Thymus (tissue), 11 donors: ENCODE measurements around the gene DDRGK1. TPM values are rescaled to one million over a fixed set of nuclear protein-coding genes. Genes with fewer than 3 reads are reported as not detected.

Experiments used
- DNase-seq, 9 donors: peaks; one replicate each; pipeline ENCODE4 v3.0.0-alpha.2; 2013; ENCODE audit warnings: low spot score in 9 of 9, low read depth in 6 of 9, missing footprints in 1 of 9
- H3K27ac ChIP-seq, 2 donors: one replicate each; pipeline ENCODE4 v1.5.1; 2013; ENCODE audit warnings: control low read depth in 1 of 2, low read depth in 1 of 2, low read length in 1 of 2, mild to moderate bottlenecking in 1 of 2, moderate library complexity in 1 of 2
- H3K27me3 ChIP-seq, 2 donors: one replicate each; pipeline ENCODE4 v1.5.1; 2013; ENCODE audit warnings: low read length in 1 of 2; ENCODE audit not compliant: control insufficient read depth in 2 of 2, insufficient read depth in 1 of 2
- H3K36me3 ChIP-seq, 2 donors: one replicate each; pipeline ENCODE4 v1.5.1; 2013; ENCODE audit warnings: low read length in 1 of 2, mild to moderate bottlenecking in 1 of 2, moderate library complexity in 1 of 2; ENCODE audit not compliant: control insufficient read depth in 2 of 2, insufficient read depth in 2 of 2
- H3K4me1 ChIP-seq, 2 donors: one replicate each; pipeline ENCODE4 v1.5.1; 2013; ENCODE audit warnings: low read length in 2 of 2; ENCODE audit not compliant: control insufficient read depth in 2 of 2, insufficient read depth in 2 of 2
- H3K4me3 ChIP-seq, 2 donors: one replicate each; pipeline ENCODE4 v1.5.1; 2013; ENCODE audit warnings: low read length in 2 of 2, control low read depth in 1 of 2, mild to moderate bottlenecking in 1 of 2
- H3K9me3 ChIP-seq, 2 donors: one replicate each; pipeline ENCODE4 v1.5.1; 2013; ENCODE audit warnings: low read length in 1 of 2, mild to moderate bottlenecking in 1 of 2; ENCODE audit not compliant: control insufficient read depth in 2 of 2, insufficient read depth in 1 of 2
- WGBS: extraction: QIAGEN DNeasy Blood & Tissue Kit; methylation state at CpG from one replicate; pipeline ENCODE4 v1.1.7; 2013; 5-methylcytosine and 5-hydroxymethylcytosine counted together
- polyA plus RNA-seq: library from polyadenylated mRNA; stranded (reverse); fragments of 200-250 nt; gene quantifications from one replicate; pipeline ENCODE4 v1.2.3, GENCODE V29; 2013
- total RNA-seq: library from RNA; stranded (reverse); fragments of 120-200 nt; gene quantifications from one replicate; pipeline ENCODE4 v1.2.4, GENCODE V29; 2013
- donor health status: healthy.

Gene DDRGK1
- total and polyA plus RNA-seq, 2 donors: 38.4 to 42.7 TPM

DNA sequence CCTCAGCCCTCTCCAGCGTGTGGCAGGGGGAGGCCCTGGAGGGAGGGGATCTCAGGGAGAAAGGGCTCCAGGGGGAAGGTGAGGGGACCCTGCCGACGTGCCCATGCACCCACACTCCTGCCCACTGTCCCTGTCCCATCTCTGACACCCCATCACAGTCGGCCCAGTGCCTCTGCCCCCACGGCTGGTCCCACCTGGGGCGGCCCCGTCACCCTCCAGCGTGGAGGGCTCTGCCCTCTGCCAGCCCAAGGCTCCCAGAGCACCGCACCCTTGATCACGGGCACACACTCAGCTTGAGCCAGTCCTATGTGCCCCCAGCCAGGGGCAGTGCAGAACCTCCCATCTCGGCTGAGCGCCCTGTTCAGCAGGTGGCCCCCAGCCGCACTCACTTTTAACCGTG is 25.3 kb upstream of the DDRGK1 start:
- no peaks in the 10 kb centered on the region for H3K9me3 ChIP-seq
- no peak overlapping the region for H3K27ac ChIP-seq
- H3K4me3 ChIP-seq: no peak overlapping the region
- DNase-seq: no peak
- peaks cover 0 to 3% of the 10 kb centered on the region in 2 donors for H3K36me3 ChIP-seq
- peaks cover 0 to 7% of the 10 kb centered on the region in 2 donors for H3K27me3 ChIP-seq
- peaks cover 0 to 11% of the 10 kb centered on the region in 2 donors for H3K4me1 ChIP-seq
- 96% methylated on average over 14 of the region's 14 CpGs for WGBS

DNA sequence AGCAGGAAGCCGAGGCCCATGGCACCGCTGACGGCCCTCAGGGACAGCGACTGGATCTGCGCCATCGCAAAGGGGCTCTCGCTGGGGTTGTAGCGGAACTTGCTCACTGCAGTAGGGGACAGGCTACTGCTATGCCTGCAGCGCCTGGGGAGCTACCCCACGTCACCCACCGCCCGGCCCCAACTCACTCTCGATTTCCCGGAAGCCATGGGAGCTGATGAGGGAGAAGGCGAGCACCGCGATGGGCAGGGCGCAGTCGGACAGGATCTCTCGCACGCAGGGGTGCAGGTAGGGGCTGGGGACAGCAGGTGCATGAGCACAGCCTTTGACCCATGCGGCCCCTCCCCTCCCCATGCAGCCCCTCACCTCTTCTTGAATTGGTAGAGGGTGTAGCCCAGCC is 24.7 kb upstream of the DDRGK1 start:
- Histone ChIP-seq H3K27me3 (peaks cover 0 to under 1% of the 10 kb centered on the region in 2 donors), H3K9me3 (no peaks in the 10 kb centered on the region), H3K36me3 (peaks cover 0 to 3% of the 10 kb centered on the region in 2 donors), H3K27ac (no peak overlapping the region), H3K4me3 (no peak overlapping the region), H3K4me1 (peaks cover 0 to 17% of the 10 kb centered on the region in 2 donors)
- WGBS: 98% methylated on average over 22 of the region's 22 CpGs
- no peak for DNase-seq

DNA sequence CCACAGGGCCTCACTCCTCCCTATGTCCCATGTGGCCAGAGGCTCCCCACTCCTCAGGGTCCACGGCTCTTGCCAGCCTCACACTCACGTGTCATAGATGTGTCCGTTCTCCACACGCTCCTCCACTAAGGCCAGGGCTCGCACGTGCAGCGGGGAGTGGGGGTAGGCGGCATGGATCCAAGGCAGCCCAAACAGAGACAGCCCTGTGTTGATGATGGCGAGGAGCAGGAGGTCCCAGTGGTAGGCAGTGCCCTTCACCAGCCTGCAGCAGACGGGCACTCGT is 24.2 kb upstream of the DDRGK1 start:
- no peaks in the 10 kb centered on the region for H3K9me3 ChIP-seq
- no peak overlapping the region for H3K4me3 ChIP-seq
- H3K36me3 ChIP-seq: peaks cover 0 to 3% of the 10 kb centered on the region in 2 donors
- no peak for DNase-seq
- 97% methylated on average over 11 of the region's 11 CpGs for WGBS
- no peaks in the 10 kb centered on the region for H3K27me3 ChIP-seq
- H3K4me1 ChIP-seq: peaks cover 1 to 22% of the 10 kb centered on the region in 2 donors
- no peak overlapping the region for H3K27ac ChIP-seq

DNA sequence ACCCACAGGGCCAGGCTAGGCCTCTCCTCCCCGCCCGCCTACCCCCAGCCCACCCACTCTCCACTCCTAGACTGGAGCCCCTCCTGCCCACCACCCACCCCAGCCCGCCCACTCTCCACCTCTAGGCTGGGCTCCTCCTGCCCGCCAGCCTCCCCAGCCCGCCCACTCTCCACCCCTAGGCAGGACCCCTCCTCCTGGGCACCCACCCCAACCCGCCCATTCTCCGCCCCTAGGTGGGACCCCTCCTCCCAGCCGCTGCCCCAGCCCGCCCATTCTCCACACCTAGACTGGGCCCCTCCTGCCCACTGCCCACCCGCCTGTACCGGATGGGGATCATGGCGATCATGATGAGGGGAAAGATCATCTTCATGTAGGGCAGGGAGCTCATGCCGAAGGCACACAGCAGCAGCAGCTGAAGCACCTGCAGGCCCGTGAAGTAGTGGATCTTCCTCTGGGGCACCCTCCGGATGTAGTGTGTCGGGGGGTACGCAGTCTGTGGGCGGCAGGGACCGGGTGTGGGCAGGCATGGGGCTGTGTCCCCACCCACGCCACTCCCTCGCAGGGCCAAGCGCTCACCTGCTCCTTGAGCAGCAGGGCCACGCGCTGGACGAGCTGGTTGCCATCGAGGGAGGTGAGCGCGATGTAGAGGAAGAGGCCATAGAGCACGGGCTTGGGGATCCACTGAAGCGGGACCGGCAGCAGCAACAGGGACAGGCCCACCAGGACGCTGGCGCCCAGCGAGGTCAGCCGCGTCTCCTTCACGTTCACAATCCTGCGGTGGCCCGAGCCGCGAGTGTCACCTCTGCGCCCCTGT is 23.7 kb upstream of the DDRGK1 start:
- no peak overlapping the region for H3K27ac ChIP-seq
- H3K4me3 ChIP-seq: no peak overlapping the region
- no peaks in the 10 kb centered on the region for H3K27me3 ChIP-seq
- H3K4me1 ChIP-seq: peaks cover 7 to 27% of the 10 kb centered on the region in 2 donors
- peaks cover 0 to 6% of the 10 kb centered on the region in 2 donors for H3K36me3 ChIP-seq
- DNase-seq: no peak
- WGBS: 98% methylated on average over 42 of the region's 42 CpGs
- H3K9me3 ChIP-seq: no peaks in the 10 kb centered on the region

DNA sequence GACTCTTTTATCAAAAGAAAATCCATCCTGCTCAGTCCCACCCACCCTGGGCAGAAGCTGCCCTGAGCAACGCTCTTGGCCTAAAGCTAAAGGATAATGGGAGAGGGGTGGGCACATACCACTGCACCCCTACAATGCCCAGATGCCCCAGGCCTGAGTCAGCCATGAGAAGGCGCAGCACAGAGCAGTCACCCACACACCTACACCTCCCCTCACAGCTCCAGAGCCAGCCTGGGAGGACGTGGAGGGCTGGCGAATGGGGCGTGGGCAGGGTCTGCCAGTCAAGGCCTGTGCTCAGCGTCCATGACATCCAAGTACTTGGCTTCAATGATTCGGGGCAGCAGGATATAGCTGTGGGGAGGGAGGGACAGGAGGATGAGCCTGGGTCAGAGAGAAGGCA is 23.0 kb upstream of the DDRGK1 start:
- DNase-seq: no peak

DNA sequence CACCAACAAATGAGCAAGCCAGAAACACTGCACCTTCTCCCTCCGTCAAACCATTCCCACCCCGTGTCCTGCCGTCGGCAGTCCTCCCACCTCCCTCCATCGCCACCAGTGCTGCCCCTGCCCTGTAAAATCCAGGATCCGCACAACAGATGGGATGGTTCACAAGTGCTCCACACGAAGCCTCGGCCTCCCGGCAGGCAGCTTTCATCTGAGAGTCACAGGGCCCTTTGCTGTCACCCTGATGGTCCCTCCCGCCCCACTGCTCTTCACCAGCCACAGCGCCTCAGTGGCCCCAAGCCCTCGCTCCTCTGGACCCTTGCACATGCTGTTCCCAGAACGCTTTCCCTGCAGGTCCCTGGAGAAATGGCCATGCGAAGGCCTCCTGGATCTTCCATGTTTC is 22.4 kb upstream of the DDRGK1 start:
- Histone ChIP-seq H3K36me3 (peaks cover under 1 to 11% of the 10 kb centered on the region in 2 donors), H3K9me3 (no peaks in the 10 kb centered on the region), H3K27ac (no peak overlapping the region), H3K27me3 (no peaks in the 10 kb centered on the region), H3K4me3 (no peak overlapping the region), H3K4me1 (peaks cover 16 to 40% of the 10 kb centered on the region in 2 donors)
- no peak for DNase-seq
- WGBS: over 99% methylated on average over 14 of the region's 14 CpGs

More for the DNA sequence above, 23.0 kb upstream of the DDRGK1 start:
- Histone ChIP-seq H3K4me1 (peaks cover 13 to 34% of the 10 kb centered on the region in 2 donors), H3K9me3 (no peaks in the 10 kb centered on the region), H3K27ac (no peak overlapping the region), H3K27me3 (no peaks in the 10 kb centered on the region), H3K4me3 (no peak overlapping the region), H3K36me3 (peaks cover 0 to 7% of the 10 kb centered on the region in 2 donors)
- WGBS: 93% methylated on average over 7 of the region's 7 CpGs

DNA sequence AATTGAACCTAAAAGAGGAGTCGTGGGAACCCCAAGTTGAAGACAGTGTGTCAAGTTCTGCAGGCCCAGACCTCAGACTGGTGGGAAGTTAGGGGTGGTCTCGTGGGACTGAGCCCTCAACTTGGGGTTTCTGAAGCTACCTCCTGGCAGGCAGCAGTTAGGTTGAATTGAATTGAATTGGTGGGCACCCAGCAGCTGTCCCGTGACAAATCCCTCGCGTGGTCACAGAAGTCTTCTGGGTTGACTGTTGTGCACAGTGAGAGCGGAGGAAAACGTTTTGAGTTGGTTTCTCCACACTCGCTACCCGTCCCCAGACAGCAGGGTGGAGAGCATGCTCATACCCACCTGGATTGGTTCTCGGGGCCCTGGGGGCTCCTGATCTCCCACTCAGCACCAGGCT is 21.6 kb upstream of the DDRGK1 start:
- WGBS: 91% methylated on average over 10 of the region's 10 CpGs
- no peak overlapping the region for H3K27ac ChIP-seq
- H3K27me3 ChIP-seq: no peaks in the 10 kb centered on the region
- DNase-seq: no peak
- H3K4me3 ChIP-seq: no peak overlapping the region
- peaks cover 16 to 43% of the 10 kb centered on the region in 2 donors for H3K4me1 ChIP-seq
- H3K9me3 ChIP-seq: no peaks in the 10 kb centered on the region
- H3K36me3 ChIP-seq: peaks cover 6 to 17% of the 10 kb centered on the region in 2 donors

DNA sequence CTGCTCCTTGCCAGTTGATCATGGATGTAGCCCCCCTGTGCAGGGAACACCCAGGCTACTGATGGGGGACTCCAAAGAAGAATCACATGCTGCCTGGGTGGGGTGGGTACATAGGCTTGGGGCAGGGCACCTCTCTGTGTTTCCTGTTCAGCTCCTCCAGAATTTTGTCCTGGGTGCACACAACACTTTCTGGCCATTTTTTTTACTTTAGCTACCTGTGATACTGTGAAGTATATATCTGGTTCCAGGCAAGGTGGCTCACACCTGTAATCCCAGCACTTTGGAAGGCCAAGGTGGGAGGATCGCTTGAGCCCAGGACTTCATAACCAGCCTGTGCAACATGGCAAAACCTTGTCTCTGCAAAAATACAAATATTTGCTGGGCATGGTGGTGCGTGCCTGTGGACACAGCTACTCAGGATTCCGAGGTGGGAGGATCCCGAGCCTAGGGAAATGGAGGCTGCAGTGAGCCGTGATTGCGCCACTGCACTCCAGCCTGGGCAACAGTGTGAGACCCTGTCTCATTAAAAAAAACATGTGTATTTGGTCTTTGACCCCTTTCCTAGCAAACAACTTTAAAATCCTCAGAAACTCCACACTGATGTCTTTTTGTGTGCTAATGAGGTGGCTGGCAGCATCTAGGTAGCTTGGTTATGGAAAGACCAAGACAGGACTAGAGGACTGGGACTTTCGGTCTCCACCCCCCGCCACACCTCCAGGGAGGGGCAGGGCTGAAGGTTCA is 20.4 kb upstream of the DDRGK1 start:
- no peak for DNase-seq
- Histone ChIP-seq H3K4me1 (peaks cover 16 to 43% of the 10 kb centered on the region in 2 donors), H3K4me3 (no peak overlapping the region), H3K36me3 (peaks cover 10 to 23% of the 10 kb centered on the region in 2 donors), H3K27me3 (no peaks in the 10 kb centered on the region), H3K9me3 (no peaks in the 10 kb centered on the region), H3K27ac (peak overlapping the region in 1 of 2 donors; percentile 98)
- WGBS: 98% methylated on average over 8 of the region's 8 CpGs

DNA sequence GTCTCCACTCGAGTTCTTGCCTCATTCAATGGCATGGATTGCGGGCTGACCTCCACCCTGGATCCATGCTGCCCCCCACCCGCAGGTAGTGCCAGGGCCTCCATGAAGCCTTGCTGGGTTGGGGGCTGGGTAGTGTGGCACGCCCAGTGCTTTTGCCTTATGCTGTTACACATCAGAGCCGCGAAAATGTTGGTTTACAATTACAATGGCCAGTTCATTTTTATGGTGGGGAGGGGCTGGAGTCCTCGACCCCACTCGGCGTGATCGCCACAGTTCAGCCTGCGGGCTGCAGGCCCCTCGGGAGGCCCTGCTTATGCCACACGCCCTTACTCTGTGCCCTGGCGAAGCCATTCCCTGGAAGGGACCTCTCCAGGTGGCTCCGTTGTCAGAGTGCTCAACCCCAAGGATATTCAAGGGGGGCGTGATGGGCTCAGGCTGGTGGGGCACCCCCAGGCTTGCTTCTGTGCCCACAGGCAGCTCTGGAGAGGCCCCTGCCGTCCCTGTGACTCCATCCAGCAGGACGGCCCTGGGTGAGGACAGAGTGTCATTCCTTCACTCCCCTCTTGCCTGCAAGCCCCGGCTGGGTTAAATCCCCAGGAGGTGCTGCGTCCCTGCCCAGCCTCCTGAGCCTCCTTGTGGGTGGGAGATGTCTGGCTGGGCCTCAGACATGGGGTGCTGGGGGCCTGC is 19.7 kb upstream of the DDRGK1 start:
- Histone ChIP-seq H3K9me3 (no peaks in the 10 kb centered on the region), H3K27me3 (no peaks in the 10 kb centered on the region), H3K27ac (peak overlapping the region in 1 of 2 donors; percentile 98), H3K4me3 (no peak overlapping the region), H3K4me1 (peaks cover 16 to 43% of the 10 kb centered on the region in 2 donors), H3K36me3 (peaks cover 10 to 23% of the 10 kb centered on the region in 2 donors)
- DNase-seq: no peak
- 94% methylated on average over 20 of the region's 20 CpGs for WGBS
